Duodenal mucosa (tissue), 2 donors: ENCODE results near the gene GTF2F2.
A peak's percentile ranks its signal among the peaks of the same experiment; 100 is the strongest.

Experiments
- H3K27ac ChIP-seq: one replicate; pipeline ENCODE4 v1.7.0; 2013; ENCODE audit warnings: low read depth, low read length
- H3K27me3 ChIP-seq, 2 donors: one replicate each; pipeline ENCODE4 v1.7.0; 2013; ENCODE audit warnings: low read length in 2 of 2, control low read depth in 1 of 2; ENCODE audit not compliant: insufficient read depth in 2 of 2, control insufficient read depth in 1 of 2
- H3K36me3 ChIP-seq, 2 donors: one replicate each; pipeline ENCODE4 v1.7.0; 2013; ENCODE audit warnings: low read length in 2 of 2, control low read depth in 1 of 2; ENCODE audit not compliant: insufficient read depth in 2 of 2, control insufficient read depth in 1 of 2
- H3K4me1 ChIP-seq, 2 donors: one replicate each; pipeline ENCODE4 v1.7.0; 2013; ENCODE audit warnings: low read length in 2 of 2, control low read depth in 1 of 2; ENCODE audit not compliant: insufficient read depth in 2 of 2, control insufficient read depth in 1 of 2
- H3K4me3 ChIP-seq, 2 donors: one replicate each; pipeline ENCODE4 v1.7.0; 2013; ENCODE audit warnings: low read length in 2 of 2, low read depth in 1 of 2
- H3K9ac ChIP-seq, 2 donors: one replicate each; pipeline ENCODE4 v1.7.0; 2013; ENCODE audit warnings: low read length in 2 of 2, low read depth in 1 of 2
- H3K9me3 ChIP-seq, 2 donors: one replicate each; pipeline ENCODE4 v1.7.0; 2013; ENCODE audit warnings: low read length in 2 of 2, control low read depth in 1 of 2; ENCODE audit not compliant: control insufficient read depth in 1 of 2

The GTF2F2 gene

GRCh38 chr13:45194081-45194939 lies 74.0 kb downstream of the GTF2F2 start:
- H3K9me3 ChIP-seq: no peaks in the 10 kb centered on the region
- H3K27me3 ChIP-seq: no peaks in the 10 kb centered on the region
- no peak overlapping the region for H3K27ac ChIP-seq
- H3K36me3 ChIP-seq: no peaks in the 10 kb centered on the region
- no peaks in the 10 kb centered on the region for H3K4me1 ChIP-seq
- no peak overlapping the region for H3K4me3 ChIP-seq
- H3K9ac ChIP-seq: no peak overlapping the region

GRCh38 chr13:45195421-45195820 lies 75.1 kb downstream of the GTF2F2 start:
- Histone ChIP-seq H3K27me3 (no peaks in the 10 kb centered on the region), H3K27ac (no peak overlapping the region), H3K4me1 (no peaks in the 10 kb centered on the region), H3K9me3 (no peaks in the 10 kb centered on the region), H3K36me3 (peaks cover 0 to 1% of the 10 kb centered on the region in 2 donors), H3K4me3 (no peak overlapping the region), H3K9ac (no peak overlapping the region)

- H3K27ac ChIP-seq: no peak overlapping the region
Observed at GRCh38 chr13:45196096-45196495, 75.8 kb downstream of the GTF2F2 start.

GRCh38 chr13:45196622-45197021 lies 76.3 kb downstream of the GTF2F2 start:
- H3K36me3 ChIP-seq: peaks cover 0 to 6% of the 10 kb centered on the region in 2 donors
- no peaks in the 10 kb centered on the region for H3K4me1 ChIP-seq
- no peak overlapping the region for H3K27ac ChIP-seq
- no peak overlapping the region for H3K9ac ChIP-seq
- H3K27me3 ChIP-seq: no peaks in the 10 kb centered on the region
- no peak overlapping the region for H3K4me3 ChIP-seq
- no peaks in the 10 kb centered on the region for H3K9me3 ChIP-seq

More at GRCh38 chr13:45196096-45196495, 75.8 kb downstream of the GTF2F2 start:
- H3K9ac ChIP-seq: no peak overlapping the region
- H3K4me1 ChIP-seq: no peaks in the 10 kb centered on the region
- H3K36me3 ChIP-seq: peaks cover 0 to 6% of the 10 kb centered on the region in 2 donors
- H3K27me3 ChIP-seq: no peaks in the 10 kb centered on the region
- no peaks in the 10 kb centered on the region for H3K9me3 ChIP-seq
- H3K4me3 ChIP-seq: no peak overlapping the region

- H3K9ac ChIP-seq: no peak overlapping the region
- no peaks in the 10 kb centered on the region for H3K4me1 ChIP-seq
- H3K9me3 ChIP-seq: no peaks in the 10 kb centered on the region
- H3K27me3 ChIP-seq: no peaks in the 10 kb centered on the region
- H3K36me3 ChIP-seq: peaks cover 0 to 6% of the 10 kb centered on the region in 2 donors
- no peak overlapping the region for H3K27ac ChIP-seq
- no peak overlapping the region for H3K4me3 ChIP-seq
Observed at GRCh38 chr13:45198041-45198440, 77.7 kb downstream of the GTF2F2 start.

GRCh38 chr13:45198924-45199323 lies 78.6 kb downstream of the GTF2F2 start:
- no peaks in the 10 kb centered on the region for H3K27me3 ChIP-seq
- no peak overlapping the region for H3K27ac ChIP-seq

GRCh38 chr13:45199711-45200110 lies 79.4 kb downstream of the GTF2F2 start:
- H3K9me3 ChIP-seq: no peaks in the 10 kb centered on the region
- no peaks in the 10 kb centered on the region for H3K4me1 ChIP-seq
- H3K27me3 ChIP-seq: no peaks in the 10 kb centered on the region
- no peak overlapping the region for H3K4me3 ChIP-seq
- no peak overlapping the region for H3K9ac ChIP-seq
- H3K36me3 ChIP-seq: peaks cover 0 to 6% of the 10 kb centered on the region in 2 donors
- no peak overlapping the region for H3K27ac ChIP-seq

More at GRCh38 chr13:45198924-45199323, 78.6 kb downstream of the GTF2F2 start:
- Histone ChIP-seq H3K9ac (no peak overlapping the region), H3K9me3 (no peaks in the 10 kb centered on the region), H3K4me1 (no peaks in the 10 kb centered on the region), H3K36me3 (peaks cover 0 to 6% of the 10 kb centered on the region in 2 donors), H3K4me3 (no peak overlapping the region)

- no peak within 1 kb of the TSS for H3K27ac ChIP-seq
- H3K4me1 ChIP-seq: no peaks in the 10 kb centered on the region
- H3K4me3 ChIP-seq: no peak within 1 kb of the TSS
- no peak within 1 kb of the TSS for H3K9ac ChIP-seq
- H3K9me3 ChIP-seq: no peaks in the 10 kb centered on the region
- H3K36me3 ChIP-seq: peaks cover 0 to 6% of the 10 kb centered on the region in 2 donors
- no peaks in the 10 kb centered on the region for H3K27me3 ChIP-seq
Observed at GRCh38 chr13:45200701-45201232, 80.5 kb downstream of the GTF2F2 start, which contains the start of gene KCTD4. TSS of gene KCTD4 (minus strand) at chr13:45201045. CDS start at chr13:45194567, 6,478 bp downstream.

GRCh38 chr13:45205124-45205523 lies 84.8 kb downstream of the GTF2F2 start:
- H3K27ac ChIP-seq: no peak overlapping the region
- H3K36me3 ChIP-seq: peaks cover 6 to 8% of the 10 kb centered on the region in 2 donors
- H3K9me3 ChIP-seq: no peaks in the 10 kb centered on the region
- H3K4me3 ChIP-seq: no peak overlapping the region
- no peak overlapping the region for H3K9ac ChIP-seq
- no peaks in the 10 kb centered on the region for H3K27me3 ChIP-seq
- H3K4me1 ChIP-seq: peaks cover 12 to 15% of the 10 kb centered on the region in 2 donors

- peaks cover 0 to 10% of the 10 kb centered on the region in 2 donors for H3K36me3 ChIP-seq
- peaks cover 12 to 15% of the 10 kb centered on the region in 2 donors for H3K4me1 ChIP-seq
- H3K27me3 ChIP-seq: no peaks in the 10 kb centered on the region
- H3K27ac ChIP-seq: no peak overlapping the region
- no peak overlapping the region for H3K4me3 ChIP-seq
- H3K9me3 ChIP-seq: no peaks in the 10 kb centered on the region
- H3K9ac ChIP-seq: peak overlapping the region in 1 of 2 donors; percentile 11
Observed at GRCh38 chr13:45206340-45206739, 86.0 kb downstream of the GTF2F2 start.
